GM20000 (cell line): ENCODE measurements around the gene CD81.

Source experiments
- DNase-seq: peaks from one replicate; pipeline ENCODE4 v3.0.0; 2012; ENCODE audit warnings: low spot score
- TF ChIP-seq, protein P1 (sequence below): IDR thresholded peaks from 2 replicates; pipeline ENCODE4 v1.5.1; 2012; ENCODE audit warnings: mild to moderate bottlenecking, control low read depth; ENCODE audit errors: extremely low read depth, missing control alignments

CD81 gene

GRCh38 chr11:2366276-2366675 lies 10.8 kb upstream of the CD81 start:
- DNase-seq, result no peak
- TF ChIP-seq, protein P1, sequence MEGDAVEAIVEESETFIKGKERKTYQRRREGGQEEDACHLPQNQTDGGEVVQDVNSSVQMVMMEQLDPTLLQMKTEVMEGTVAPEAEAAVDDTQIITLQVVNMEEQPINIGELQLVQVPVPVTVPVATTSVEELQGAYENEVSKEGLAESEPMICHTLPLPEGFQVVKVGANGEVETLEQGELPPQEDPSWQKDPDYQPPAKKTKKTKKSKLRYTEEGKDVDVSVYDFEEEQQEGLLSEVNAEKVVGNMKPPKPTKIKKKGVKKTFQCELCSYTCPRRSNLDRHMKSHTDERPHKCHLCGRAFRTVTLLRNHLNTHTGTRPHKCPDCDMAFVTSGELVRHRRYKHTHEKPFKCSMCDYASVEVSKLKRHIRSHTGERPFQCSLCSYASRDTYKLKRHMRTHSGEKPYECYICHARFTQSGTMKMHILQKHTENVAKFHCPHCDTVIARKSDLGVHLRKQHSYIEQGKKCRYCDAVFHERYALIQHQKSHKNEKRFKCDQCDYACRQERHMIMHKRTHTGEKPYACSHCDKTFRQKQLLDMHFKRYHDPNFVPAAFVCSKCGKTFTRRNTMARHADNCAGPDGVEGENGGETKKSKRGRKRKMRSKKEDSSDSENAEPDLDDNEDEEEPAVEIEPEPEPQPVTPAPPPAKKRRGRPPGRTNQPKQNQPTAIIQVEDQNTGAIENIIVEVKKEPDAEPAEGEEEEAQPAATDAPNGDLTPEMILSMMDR, result no peak

DNA sequence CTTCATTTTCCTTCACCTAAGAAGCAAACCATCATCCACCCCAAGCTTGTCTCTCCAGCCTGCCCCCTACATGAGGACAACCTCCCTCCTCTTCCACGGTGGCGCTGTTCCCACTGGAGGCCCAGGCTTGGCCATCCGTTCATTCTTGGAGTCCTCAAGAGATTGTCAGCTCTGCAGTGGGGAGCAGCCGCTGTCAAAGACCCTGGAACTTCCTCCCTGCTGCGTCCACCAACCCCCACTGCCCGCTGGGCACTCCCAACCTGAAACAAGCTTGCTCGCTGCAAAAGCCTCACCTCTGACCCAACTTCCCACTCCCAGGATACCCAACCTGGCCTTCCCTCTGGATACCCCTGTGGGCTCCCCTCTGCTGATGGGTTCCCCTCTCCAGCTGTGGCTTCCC lies 10.4 kb upstream of the CD81 start:
- DNase-seq, result no peak
- TF ChIP-seq, protein P1, result no peak

DNA sequence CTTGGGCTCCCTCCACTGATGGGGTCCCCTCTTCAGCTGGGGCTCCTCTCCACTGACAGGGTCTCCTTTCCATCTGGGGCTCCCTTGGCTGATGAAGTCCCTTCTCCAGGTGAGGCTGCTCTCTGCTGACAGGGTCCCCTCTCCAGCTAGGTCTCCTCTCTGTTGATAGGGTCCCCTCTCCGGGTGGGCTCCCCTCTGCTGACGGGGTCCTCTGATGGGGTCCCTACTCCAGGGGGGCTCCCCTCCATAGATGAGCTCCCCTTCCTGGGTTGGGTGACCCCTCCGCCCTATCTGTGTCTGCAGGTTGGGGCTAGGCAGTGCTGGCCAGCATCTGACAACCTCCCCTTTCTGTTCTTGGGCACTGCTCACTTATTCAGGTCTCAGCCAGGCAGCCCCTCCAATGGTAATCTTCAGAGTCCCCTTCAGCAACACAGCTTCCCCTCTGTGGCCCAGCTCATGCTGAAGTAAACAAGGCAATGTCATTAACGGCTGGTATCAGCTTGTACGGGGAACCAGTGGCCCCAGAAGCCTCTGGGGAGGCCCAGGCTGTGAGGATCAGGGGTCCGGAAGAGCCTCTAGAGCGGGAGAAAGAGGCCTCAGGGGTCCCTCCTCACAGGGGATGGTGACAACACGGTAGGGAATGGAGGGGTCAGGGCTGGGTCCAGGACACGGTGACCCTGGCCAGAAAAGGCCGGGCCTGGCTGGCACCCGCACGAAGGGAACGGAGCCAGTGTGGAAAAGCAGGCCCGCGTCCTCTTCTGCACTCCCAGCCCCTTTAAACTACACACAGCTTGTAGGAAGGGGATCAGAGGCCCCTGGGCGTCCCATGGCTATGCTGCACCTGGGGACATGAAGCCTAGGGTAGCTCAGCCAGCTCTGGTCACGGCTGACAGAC lies 9.6 kb upstream of the CD81 start:
- no peak for DNase-seq
- TF ChIP-seq, protein P1, result no peak

DNA sequence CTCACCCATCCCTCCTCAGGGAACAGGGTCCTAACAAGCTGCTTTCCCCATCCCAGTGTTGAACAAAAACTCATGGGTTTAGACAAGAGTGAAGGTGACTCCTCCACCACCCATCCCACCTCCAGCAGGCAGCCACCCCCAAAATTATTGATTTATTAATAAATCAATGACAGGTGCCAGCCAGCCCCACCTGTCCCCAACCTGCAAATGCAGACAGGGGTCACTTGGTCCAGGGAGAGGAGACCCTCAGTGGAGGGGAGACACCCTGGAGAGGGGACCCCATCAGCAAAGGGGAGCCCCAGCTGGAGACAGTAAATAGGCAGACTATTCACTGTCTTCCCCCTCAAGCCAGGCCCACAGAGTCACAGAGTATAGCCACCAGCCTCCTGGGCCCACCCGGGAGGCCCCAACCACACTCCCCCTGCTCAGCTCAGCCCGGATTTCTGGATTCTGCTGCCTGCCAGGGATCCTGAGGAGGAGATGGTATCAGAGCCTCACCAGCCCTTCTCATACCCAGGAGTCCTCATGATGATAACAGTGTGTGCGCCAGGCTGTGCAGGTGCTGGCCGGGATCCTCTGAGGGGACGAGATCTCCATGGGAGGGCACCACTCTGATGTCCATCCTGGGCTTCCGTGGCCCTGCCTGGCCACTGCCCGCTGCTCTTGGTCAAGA lies 8.8 kb upstream of the CD81 start:
- no peak for DNase-seq
- TF ChIP-seq, protein P1, result no peak

GRCh38 chr11:2368851-2369180 lies 8.3 kb upstream of the CD81 start:
- no peak for DNase-seq
- TF ChIP-seq, protein P1, result no peak

- TF ChIP-seq, protein P1, result no peak
- no peak for DNase-seq
These were observed 7.8 kb upstream of the CD81 start for GRCh38 chr11:2369320-2369719.

GRCh38 chr11:2369896-2370295 lies 7.2 kb upstream of the CD81 start:
- no peak for DNase-seq
- TF ChIP-seq, protein P1, result no peak
